Activated naive CD8-positive, alpha-beta T cell treated with anti-CD3 and anti-CD28 coated beads, Interleukin-2, amount 50 U/mL, for 24 hours (primary cell): ENCODE results near the gene POU3F4.
A peak's percentile ranks its signal among the peaks of the same experiment; 100 is the strongest.

ENCODE experiments used
- ATAC-seq: fragments of 150-1000 bp; cut with Tn5 transposase; one replicate; pipeline ENCODE4 v1.10.0; 2021
- DNase-seq: peaks from one replicate; pipeline ENCODE4 v3.0.0; 2021
- H3K27ac Mint-ChIP-seq: one replicate; pipeline ENCODE4 v1.8.0; 2021; ENCODE audit warnings: mild to moderate bottlenecking, mixed read lengths
- H3K27me3 Mint-ChIP-seq: one replicate; pipeline ENCODE4 v1.8.0; 2021; ENCODE audit warnings: mixed read lengths
- H3K36me3 Mint-ChIP-seq: one replicate; pipeline ENCODE4 v1.8.0; 2021; ENCODE audit warnings: low read depth, mixed read lengths
- H3K4me1 Mint-ChIP-seq: one replicate; pipeline ENCODE4 v1.8.0; 2021; ENCODE audit warnings: mixed read lengths
- H3K4me3 Mint-ChIP-seq: one replicate; pipeline ENCODE4 v1.8.0; 2021; ENCODE audit warnings: mild to moderate bottlenecking, moderate library complexity, mixed read lengths
- H3K9me3 Mint-ChIP-seq: one replicate; pipeline ENCODE4 v1.8.0; 2021; ENCODE audit warnings: mixed read lengths

The POU3F4 gene

GRCh38 chrX:83535417-83536196 is 27.5 kb downstream of the POU3F4 start:
- H3K4me1 Mint-ChIP-seq: no peaks in the 10 kb centered on the region
- no peaks in the 10 kb centered on the region for H3K27me3 Mint-ChIP-seq
- ATAC-seq: no peak
- H3K36me3 Mint-ChIP-seq: no peaks in the 10 kb centered on the region
- peak overlapping the region; percentile 21 for H3K4me3 Mint-ChIP-seq
- no peak overlapping the region for H3K27ac Mint-ChIP-seq
- no peaks in the 10 kb centered on the region for H3K9me3 Mint-ChIP-seq
- no peak for DNase-seq
